ENCODE data around the gene HMX2. TPM values are rescaled to one million over a fixed set of nuclear protein-coding genes. Genes with fewer than 3 reads are reported as not detected.

HMX2 gene
- total RNA-seq, 1 donor from 2014 or later: not detected

DNA sequence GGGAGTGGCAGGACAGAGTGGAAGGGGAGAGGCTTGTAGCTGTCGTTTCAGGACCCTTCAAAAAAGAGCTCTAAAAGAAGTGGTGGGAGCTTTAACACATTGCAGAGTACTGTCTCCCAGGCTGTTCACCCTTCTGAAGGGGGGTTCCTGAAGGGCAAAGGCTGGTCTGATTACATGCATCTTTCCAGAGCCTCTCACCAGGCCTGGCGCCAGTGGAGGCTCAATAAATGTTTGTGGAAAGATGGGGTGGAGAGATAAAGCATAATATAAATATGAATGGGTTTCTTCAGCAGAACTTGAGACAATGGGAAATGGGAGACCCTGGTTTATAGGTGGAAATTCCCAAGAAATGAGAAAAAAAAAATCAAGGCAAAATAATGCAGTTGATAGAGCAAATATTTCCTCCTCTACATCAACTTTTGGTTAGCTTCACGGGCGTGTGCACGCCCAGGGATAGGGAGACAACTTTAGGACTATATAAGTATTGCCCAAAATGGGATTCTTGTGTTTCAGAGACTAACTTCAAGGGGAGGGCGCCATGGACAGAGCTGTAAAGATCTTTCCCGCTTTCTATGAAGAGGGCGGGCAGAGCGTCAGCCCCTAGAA, 5.7 kb downstream of the HMX2 start:
- no peak for DNase-seq (ENCODE audit: low spot score in 2 of 2, unreplicated experiment in 2 of 2)
- H3K36me3 Mint-ChIP-seq: peaks cover 21% of the 10 kb centered on the region
- TF ChIP-seq, protein P1, sequence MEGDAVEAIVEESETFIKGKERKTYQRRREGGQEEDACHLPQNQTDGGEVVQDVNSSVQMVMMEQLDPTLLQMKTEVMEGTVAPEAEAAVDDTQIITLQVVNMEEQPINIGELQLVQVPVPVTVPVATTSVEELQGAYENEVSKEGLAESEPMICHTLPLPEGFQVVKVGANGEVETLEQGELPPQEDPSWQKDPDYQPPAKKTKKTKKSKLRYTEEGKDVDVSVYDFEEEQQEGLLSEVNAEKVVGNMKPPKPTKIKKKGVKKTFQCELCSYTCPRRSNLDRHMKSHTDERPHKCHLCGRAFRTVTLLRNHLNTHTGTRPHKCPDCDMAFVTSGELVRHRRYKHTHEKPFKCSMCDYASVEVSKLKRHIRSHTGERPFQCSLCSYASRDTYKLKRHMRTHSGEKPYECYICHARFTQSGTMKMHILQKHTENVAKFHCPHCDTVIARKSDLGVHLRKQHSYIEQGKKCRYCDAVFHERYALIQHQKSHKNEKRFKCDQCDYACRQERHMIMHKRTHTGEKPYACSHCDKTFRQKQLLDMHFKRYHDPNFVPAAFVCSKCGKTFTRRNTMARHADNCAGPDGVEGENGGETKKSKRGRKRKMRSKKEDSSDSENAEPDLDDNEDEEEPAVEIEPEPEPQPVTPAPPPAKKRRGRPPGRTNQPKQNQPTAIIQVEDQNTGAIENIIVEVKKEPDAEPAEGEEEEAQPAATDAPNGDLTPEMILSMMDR (IDR thresholded peaks at IDR 0.05; ENCODE audit: unreplicated experiment): no peak
- peak overlapping the region; percentile 100 for H3K4me3 Mint-ChIP-seq
- peaks cover 54% of the 10 kb centered on the region for H3K27me3 Mint-ChIP-seq (ENCODE audit: low read depth)
- H3K9me3 Mint-ChIP-seq: no peaks in the 10 kb centered on the region
- peaks cover 31% of the 10 kb centered on the region for H3K4me1 Mint-ChIP-seq
- no peak overlapping the region for H3K27ac Mint-ChIP-seq

DNA sequence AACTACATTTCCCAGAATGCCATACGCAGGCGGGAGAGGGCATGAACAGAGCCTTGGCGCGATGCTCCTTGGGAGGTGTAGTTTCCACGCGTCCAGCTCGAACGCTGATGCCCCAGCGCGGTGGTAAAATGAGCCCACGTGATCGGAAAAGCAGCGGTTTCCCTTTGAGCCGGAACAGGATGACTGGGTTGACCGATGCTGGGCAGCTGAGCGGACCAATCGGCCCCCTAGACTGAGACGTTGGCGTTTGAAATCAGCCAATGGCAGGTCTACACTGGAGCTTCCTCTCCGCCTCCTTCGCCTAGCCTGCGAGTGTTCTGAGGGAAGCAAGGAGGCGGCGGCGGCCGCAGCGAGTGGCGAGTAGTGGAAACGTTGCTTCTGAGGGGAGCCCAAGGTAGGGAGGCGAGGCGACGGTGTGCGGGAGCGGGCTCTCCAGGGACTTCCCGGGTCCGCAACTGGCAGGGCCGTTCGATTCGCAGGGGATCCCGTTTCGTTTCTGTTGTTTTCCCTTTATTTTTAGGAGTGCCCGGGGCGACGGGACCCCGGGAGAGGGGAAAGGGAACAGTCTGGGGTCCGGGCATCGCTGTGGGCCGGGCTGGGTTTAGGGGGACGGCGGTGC, 6.3 kb downstream of the HMX2 start, which contains the start of gene BUB3:
BUB3 (plus strand) TSS at position 311 of the 619 bp plus-strand sequence. CDS start 516 bp downstream, outside the sequence.
- H3K4me1 Mint-ChIP-seq: peaks cover 26% of the 10 kb centered on the region

DNA sequence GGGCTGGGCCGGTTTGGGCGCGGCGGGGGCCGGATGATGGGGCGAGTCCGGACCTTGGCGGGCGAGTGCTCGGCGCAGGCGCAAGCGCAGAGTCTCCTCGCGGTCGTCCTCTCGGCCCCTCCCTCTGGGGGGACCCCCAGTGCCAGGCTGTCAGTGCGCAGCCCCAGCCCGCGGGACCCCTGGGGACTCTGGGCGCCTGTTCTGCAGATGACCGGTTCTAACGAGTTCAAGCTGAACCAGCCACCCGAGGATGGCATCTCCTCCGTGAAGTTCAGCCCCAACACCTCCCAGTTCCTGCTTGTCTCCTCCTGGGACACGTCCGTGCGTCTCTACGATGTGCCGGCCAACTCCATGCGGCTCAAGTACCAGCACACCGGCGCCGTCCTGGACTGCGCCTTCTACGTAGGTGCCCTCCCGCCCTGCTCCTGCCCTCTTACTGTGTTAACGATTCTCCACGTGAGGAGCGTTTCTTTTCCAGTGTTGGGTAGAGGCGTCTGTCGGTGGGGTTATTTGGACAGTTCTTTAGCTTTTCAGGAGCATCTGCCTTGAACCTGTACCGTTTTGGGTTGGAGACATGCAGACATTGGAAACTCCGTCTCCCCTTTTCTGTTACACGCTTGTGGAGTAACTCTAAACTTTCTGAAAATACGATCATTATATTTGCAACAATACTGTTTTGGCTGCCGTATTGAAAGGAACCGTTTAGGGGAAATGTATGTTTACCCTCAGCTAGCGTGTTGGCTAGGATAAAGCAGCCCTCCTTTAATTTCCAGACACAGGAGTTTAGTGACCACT, 7.0 kb downstream of the HMX2 start:
- H3K36me3 Mint-ChIP-seq: peaks cover 22% of the 10 kb centered on the region
- H3K9me3 Mint-ChIP-seq: no peaks in the 10 kb centered on the region
- peak overlapping the region; percentile 66 for H3K27ac Mint-ChIP-seq
- peak overlapping the region; percentile 100 for H3K4me3 Mint-ChIP-seq
- peak in 1 of 2 experiments; percentile 74 for DNase-seq (ENCODE audit: low spot score in 2 of 2, unreplicated experiment in 2 of 2)
- H3K4me1 Mint-ChIP-seq: peaks cover 24% of the 10 kb centered on the region
- TF ChIP-seq, protein P1 (IDR thresholded peaks at IDR 0.05; ENCODE audit: unreplicated experiment): no peak
- H3K27me3 Mint-ChIP-seq (ENCODE audit: low read depth): peaks cover 42% of the 10 kb centered on the region

More for the DNA sequence above, 6.3 kb downstream of the HMX2 start, which contains the start of gene BUB3:
- TF ChIP-seq, protein P1 (IDR thresholded peaks at IDR 0.05; ENCODE audit: unreplicated experiment): no peak
- Mint-ChIP-seq H3K4me3 (peak within 1 kb of the TSS; percentile 100), H3K9me3 (no peaks in the 10 kb centered on the region), H3K36me3 (peaks cover 22% of the 10 kb centered on the region), H3K27me3 (ENCODE audit: low read depth) (peaks cover 48% of the 10 kb centered on the region), H3K27ac (peak within 1 kb of the TSS; percentile 98)
- DNase-seq (ENCODE audit: low spot score in 2 of 2, unreplicated experiment in 2 of 2): peak; percentile 92 to 93

DNA sequence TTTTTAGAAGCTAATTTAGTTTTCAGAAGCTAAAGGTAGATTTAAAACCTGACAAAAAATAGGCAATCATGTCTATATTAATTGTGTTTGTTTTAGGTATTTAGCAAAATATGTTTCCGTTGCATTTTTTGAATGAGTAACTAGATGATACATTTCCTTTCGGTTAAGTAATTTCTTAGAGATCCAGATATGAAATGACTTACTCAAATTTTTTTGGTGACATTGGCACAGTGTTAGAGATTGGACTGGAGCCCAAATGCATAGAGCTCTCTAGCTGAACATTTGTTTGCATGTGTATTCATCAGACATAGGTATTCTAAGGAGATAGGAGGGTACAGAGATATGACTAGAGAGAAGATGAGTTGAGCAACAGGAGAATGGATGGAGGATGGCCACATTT, 8.1 kb downstream of the HMX2 start:
- TF ChIP-seq, protein P1 (IDR thresholded peaks at IDR 0.05; ENCODE audit: unreplicated experiment): no peak
- no peak for DNase-seq (ENCODE audit: low spot score in 2 of 2, unreplicated experiment in 2 of 2)
- Mint-ChIP-seq H3K4me3 (no peak overlapping the region), H3K9me3 (no peaks in the 10 kb centered on the region), H3K4me1 (peaks cover 16% of the 10 kb centered on the region), H3K27ac (no peak overlapping the region), H3K36me3 (peaks cover 24% of the 10 kb centered on the region), H3K27me3 (ENCODE audit: low read depth) (peaks cover 30% of the 10 kb centered on the region)

DNA sequence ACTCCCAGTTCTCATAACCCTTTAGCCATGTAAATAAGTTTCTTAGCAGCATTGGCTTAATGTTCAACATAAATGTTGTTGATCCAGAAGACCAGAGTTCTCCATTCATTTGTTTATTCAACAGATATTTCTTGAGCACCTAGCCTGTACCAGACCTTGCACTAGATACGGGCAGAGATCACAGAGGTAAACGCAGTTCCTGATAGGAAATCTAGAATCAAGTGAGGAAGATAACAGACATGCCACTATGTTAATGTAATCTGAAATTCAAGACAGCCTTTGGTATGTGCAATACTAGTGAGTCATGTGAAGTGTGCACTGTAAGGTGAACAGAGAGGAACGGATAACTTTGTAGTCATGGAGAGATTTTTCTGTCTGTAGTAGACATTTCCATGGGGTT, 9.3 kb downstream of the HMX2 start:
- Mint-ChIP-seq H3K4me1 (peaks cover 16% of the 10 kb centered on the region), H3K27me3 (ENCODE audit: low read depth) (peaks cover 19% of the 10 kb centered on the region), H3K4me3 (no peak overlapping the region), H3K36me3 (peaks cover 31% of the 10 kb centered on the region), H3K9me3 (no peaks in the 10 kb centered on the region), H3K27ac (no peak overlapping the region)
- TF ChIP-seq, protein P1 (IDR thresholded peaks at IDR 0.05; ENCODE audit: unreplicated experiment): no peak
- no peak for DNase-seq (ENCODE audit: low spot score in 2 of 2, unreplicated experiment in 2 of 2)

All from mesothelial cell of epicardium (in vitro differentiated cells).